ENCODE results near the gene C2orf68.
A peak's percentile ranks its signal among the peaks of the same experiment; 100 is the strongest.

Gene C2orf68

DNA sequence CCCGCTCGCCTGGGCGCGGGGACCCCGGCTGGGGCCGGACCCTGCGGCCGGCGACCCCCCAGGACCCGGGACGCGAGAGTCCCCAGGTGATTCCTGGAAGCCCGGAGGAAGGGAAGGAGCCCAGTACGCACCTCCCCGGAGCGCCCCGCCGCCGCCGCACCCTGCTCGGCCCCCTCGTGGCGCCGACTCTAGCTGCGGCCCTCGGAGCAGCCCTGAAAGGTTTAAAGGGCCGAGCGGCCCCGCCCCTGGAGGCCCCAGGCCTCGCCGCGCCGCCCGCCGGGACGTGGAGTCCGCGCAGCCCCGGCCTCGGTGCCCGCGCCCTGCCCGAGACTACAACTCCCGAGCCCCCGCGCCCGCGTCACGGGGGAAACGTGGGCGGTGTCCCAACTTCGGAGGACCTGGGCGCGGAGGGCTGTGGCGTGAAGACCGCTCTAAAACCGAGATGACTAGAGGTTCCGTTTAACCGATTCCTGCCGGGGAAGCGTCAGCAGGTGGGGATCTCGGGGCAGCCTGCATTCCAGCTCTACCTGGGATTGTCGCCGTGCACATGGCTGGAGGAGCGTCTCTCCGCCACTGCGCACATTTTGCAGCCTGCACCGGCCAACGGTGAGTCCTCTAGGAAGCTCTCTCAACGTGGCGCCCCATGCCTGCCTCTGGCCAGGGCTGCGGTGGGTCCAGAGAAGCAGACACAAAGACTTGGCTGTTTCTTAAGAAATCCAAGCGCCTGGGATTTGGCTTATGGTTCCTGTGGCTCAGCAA, 9.2 kb downstream of the C2orf68 start, which contains the start of gene TMEM150A:
TSS of gene TMEM150A (minus strand) at position 223 of the 759 bp plus-strand sequence. CDS start 750 bp downstream, outside the sequence.
- TF ChIP-seq CTCF (conservative IDR thresholded peaks at IDR 0.05; ENCODE audit: low read length) = 0 out of 2 replicates have a peak, but pooled peaks have one; percentile 1
- peak; percentile 86 for DNase-seq (ENCODE audit: low read depth)
- H3K4me3 ChIP-seq (ENCODE audit: low read length) = peak within 1 kb of the TSS; percentile 99

DNA sequence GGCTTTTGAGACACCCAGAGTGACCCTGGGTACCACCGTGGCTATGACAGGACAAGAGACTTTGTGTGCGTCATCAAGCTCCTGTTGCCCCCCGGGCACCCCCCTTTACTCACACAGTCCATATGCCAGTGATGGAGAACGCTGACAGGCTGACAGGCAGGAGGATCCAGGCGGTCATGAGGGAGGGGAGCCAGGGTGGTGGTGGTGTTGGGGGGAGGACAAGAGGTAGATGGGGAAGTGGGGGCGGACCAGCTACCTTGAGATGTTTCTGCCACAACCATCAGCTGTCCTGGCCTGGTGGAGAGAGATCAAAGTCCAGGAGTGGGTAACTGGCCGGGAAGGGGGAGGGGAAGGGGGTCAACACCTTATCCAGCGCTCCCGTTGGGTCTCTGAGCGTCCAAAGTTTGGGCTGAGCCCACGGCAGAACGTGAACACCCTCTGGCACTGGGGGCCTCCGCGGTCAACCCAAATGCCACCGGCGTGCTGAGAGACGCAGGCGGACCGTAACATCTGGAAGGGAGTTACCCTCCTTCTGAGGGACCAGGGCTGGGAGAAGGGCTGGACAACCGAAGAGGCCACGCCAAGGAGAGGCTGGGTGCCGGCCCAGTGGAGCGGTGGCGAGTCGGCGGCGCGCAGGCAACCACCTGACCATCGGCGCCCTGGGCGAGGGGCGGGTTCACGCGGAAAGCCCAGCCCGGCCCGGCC, 9.9 kb downstream of the C2orf68 start:
- peak; percentile 60 for DNase-seq (ENCODE audit: low read depth)
- no peak for TF ChIP-seq CTCF (conservative IDR thresholded peaks at IDR 0.05; ENCODE audit: low read length)
- H3K4me3 ChIP-seq (ENCODE audit: low read length) = peak overlapping the region; percentile 79

GRCh38 chr2:85600951-85601770, 10.7 kb downstream of the C2orf68 start:
- TF ChIP-seq CTCF (conservative IDR thresholded peaks at IDR 0.05; ENCODE audit: low read length) = no peak
- H3K4me3 ChIP-seq (ENCODE audit: low read length) = peak overlapping the region; percentile 79
- DNase-seq (ENCODE audit: low read depth) = no peak

- H3K4me3 ChIP-seq (ENCODE audit: low read length) = no peak overlapping the region
- no peak for DNase-seq (ENCODE audit: low read depth)
- no peak for TF ChIP-seq CTCF (conservative IDR thresholded peaks at IDR 0.05; ENCODE audit: low read length)
Observed at GRCh38 chr2:85600235-85600575, 11.7 kb downstream of the C2orf68 start.

DNA sequence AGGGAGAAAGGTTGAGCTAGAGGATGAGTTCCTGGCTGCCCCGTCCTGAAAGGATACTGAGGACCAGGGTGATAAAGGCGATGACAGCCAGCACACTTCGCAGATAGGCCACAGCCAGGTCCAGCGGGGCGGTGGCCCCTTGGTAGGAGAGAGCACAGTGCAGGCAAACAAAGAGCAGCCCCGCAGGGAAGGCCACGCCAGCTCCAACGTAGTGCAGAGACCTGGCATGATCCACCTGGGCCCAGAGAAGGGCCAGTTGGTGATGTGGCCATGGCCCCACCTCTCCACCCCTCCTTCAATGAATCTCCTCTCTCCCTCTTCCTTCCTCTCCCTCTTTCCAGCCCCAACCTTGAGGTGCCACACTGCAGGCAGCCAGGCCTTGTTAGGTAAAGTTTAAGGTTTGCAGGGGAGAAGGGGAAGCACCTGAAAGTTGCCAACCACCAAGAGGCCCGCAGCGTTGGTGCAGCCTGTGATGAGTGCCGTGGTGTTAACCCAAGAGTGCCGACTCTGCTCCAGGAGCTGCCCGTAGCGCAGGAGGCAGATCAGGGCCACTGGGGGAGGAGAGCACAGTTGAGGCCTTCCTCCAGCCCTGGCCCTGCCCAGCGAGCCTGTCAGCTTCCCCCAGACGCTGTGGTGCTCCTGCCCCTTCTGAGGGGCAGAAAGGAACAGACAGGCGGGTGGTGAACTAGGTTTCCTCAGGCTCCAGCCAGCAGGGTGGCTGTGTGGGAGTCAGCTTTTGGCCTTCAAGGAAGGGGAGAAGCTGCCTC, 12.2 kb downstream of the C2orf68 start:
- DNase-seq (ENCODE audit: low read depth) = no peak
- H3K4me3 ChIP-seq (ENCODE audit: low read length) = no peak overlapping the region
- TF ChIP-seq CTCF (conservative IDR thresholded peaks at IDR 0.05; ENCODE audit: low read length) = no peak

GRCh38 chr2:85598594-85599340, 13.1 kb downstream of the C2orf68 start:
- H3K4me3 ChIP-seq (ENCODE audit: low read length) = no peak overlapping the region
- no peak for DNase-seq (ENCODE audit: low read depth)
- TF ChIP-seq CTCF (conservative IDR thresholded peaks at IDR 0.05; ENCODE audit: low read length) = no peak
